GM23248 (cell line): Measurements from ENCODE around the gene STIP1.

Experiments
- EZH2 ChIP-seq: fragments of 200-600 bp; sonication (generic); IDR thresholded peaks from 2 replicates; pipeline ENCODE4 v1.6.1; 2018; ENCODE audit warnings: antibody characterized with exemption, mild to moderate bottlenecking; ENCODE audit not compliant: insufficient read depth, poor library complexity, severe bottlenecking
- EZH2phosphoT487 ChIP-seq: fragments of 200-600 bp; sonication (generic); IDR thresholded peaks from 2 replicates; pipeline ENCODE4 v1.6.1; 2018; ENCODE audit warnings: antibody characterized with exemption, moderate library complexity, mild to moderate bottlenecking, low read depth; ENCODE audit not compliant: insufficient read depth

DNA sequence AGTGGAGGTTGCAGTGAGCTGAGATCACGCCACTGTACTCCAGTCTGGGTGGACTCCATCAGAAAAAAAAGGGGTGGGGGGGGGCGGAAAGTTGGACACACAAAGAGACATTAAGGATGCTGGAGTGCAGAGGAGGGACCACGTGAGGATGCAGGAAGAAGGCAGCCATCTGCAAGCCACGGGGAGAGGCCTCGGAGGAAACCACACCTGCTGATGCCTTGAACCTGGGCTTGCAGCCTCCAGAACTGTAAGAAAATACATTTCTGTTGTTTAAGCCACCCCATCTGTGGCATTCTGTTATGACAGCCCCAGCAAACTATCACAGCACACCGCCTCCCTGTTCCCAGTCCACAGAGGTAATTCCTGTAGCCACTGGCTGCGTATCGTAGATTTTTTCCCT is 9.2 kb upstream of the STIP1 start:
- TF ChIP-seq EZH2 (no peak), EZH2phosphoT487 (no peak)
